IgD-negative memory B cell (primary cell): Measurements from ENCODE around the gene SPOCK3. TPM values are rescaled to one million over a fixed set of nuclear protein-coding genes. Genes with fewer than 3 reads are reported as not detected.
"Not testable (repeated sequence)": the region's sequence is repeated elsewhere in the genome, so short reads cannot be mapped to it uniquely, and the experiment has no call there.

Source experiments
- H3K27ac Mint-ChIP-seq, 3 donors: one replicate each; pipeline ENCODE4 v1.8.0; 2020 to 2022; ENCODE audit warnings: mild to moderate bottlenecking in 3 of 3, mixed read lengths in 3 of 3, moderate library complexity in 1 of 3
- H3K27me3 Mint-ChIP-seq: one replicate; pipeline ENCODE4 v1.8.0; 2021; ENCODE audit warnings: mixed read lengths
- H3K36me3 Mint-ChIP-seq: one replicate; pipeline ENCODE4 v1.8.0; 2020; ENCODE audit warnings: mild to moderate bottlenecking, mixed read lengths
- H3K4me1 Mint-ChIP-seq, 3 donors: one replicate each; pipeline ENCODE4 v1.8.0; 2020 to 2022; ENCODE audit warnings: mixed read lengths in 3 of 3, mild to moderate bottlenecking in 1 of 3
- H3K4me3 Mint-ChIP-seq, 4 donors: one replicate each; pipeline ENCODE4 v1.8.0; 2020 to 2022; ENCODE audit warnings: mild to moderate bottlenecking in 4 of 4, mixed read lengths in 4 of 4, moderate library complexity in 3 of 4
- H3K9me3 Mint-ChIP-seq, 3 donors: one replicate each; pipeline ENCODE4 v1.8.0; 2020 to 2021; ENCODE audit warnings: mixed read lengths in 3 of 3, mild to moderate bottlenecking in 1 of 3
- polyA plus RNA-seq: library from polyadenylated mRNA; unstranded; fragments of 300-500 nt; fragmentation: Illumina TruSeq; gene quantifications from one replicate; pipeline ENCODE4 v1.2.3, GENCODE V29; 2021

The SPOCK3 gene
- polyA plus RNA-seq, 1 donor from 2014 or later = not detected

GRCh38 chr4:166715748-166716713, 518.3 kb downstream of the SPOCK3 start:
- not testable (repeated sequence) for H3K27me3 Mint-ChIP-seq, H3K27ac Mint-ChIP-seq, H3K4me3 Mint-ChIP-seq, H3K36me3 Mint-ChIP-seq, H3K4me1 Mint-ChIP-seq
- peaks cover 4 to 13% (median 8%) of the 10 kb centered on the region in 3 donors for H3K9me3 Mint-ChIP-seq

- H3K4me3 Mint-ChIP-seq = no peak overlapping the region
- no peaks in the 10 kb centered on the region for H3K27me3 Mint-ChIP-seq
- H3K36me3 Mint-ChIP-seq = peaks cover 2% of the 10 kb centered on the region
- H3K27ac Mint-ChIP-seq = no peak overlapping the region
- H3K4me1 Mint-ChIP-seq = no peaks in the 10 kb centered on the region
- peaks cover 3 to 8% (median 5%) of the 10 kb centered on the region in 3 donors for H3K9me3 Mint-ChIP-seq
Observed at GRCh38 chr4:166700592-166700991, 533.7 kb downstream of the SPOCK3 start.

- Mint-ChIP-seq H3K4me3 (no peak overlapping the region), H3K27me3 (no peaks in the 10 kb centered on the region), H3K27ac (no peak overlapping the region), H3K36me3 (no peaks in the 10 kb centered on the region), H3K9me3 (peaks cover 1 to 9% (median 2%) of the 10 kb centered on the region in 3 donors), H3K4me1 (no peaks in the 10 kb centered on the region)
Observed at GRCh38 chr4:166688835-166689234, 545.5 kb downstream of the SPOCK3 start.

- no peaks in the 10 kb centered on the region for H3K36me3 Mint-ChIP-seq
- no peaks in the 10 kb centered on the region for H3K4me1 Mint-ChIP-seq
- H3K27ac Mint-ChIP-seq = no peak overlapping the region
- H3K9me3 Mint-ChIP-seq = peaks cover 2 to 9% (median 3%) of the 10 kb centered on the region in 3 donors
- H3K27me3 Mint-ChIP-seq = no peaks in the 10 kb centered on the region
- no peak overlapping the region for H3K4me3 Mint-ChIP-seq
Observed at GRCh38 chr4:166687828-166688227, 546.5 kb downstream of the SPOCK3 start.
